ENCODE data around the gene EXOC6. TPM values are rescaled to one million over a fixed set of nuclear protein-coding genes. Genes with fewer than 3 reads are reported as not detected.

Gene EXOC6
- total and polyA plus RNA-seq, 2 donors from 2014 or later: 9.5 to 17.0 TPM

DNA sequence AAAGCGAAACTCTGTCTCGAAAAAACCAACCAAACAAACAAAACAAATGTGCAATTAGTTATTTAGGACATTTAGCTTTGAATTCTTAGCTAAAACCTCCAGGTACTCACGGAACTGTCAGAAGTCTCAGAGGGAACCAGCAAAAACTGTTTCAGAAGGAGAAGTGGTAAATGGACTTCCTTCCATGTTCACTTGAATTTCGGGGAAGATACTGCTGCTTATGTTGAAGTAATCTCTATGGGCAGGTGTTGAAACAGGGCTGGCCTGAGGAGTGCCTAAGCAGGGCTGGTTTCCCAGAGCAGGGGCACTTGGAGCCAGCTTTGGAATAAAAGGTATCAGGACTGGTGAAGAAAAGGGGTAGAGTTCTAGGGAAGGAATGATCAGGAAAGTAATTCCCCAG is 2.4 kb upstream of the EXOC6 start:
- FAIRE-seq (no peak), DNase-seq (no peak)
- Histone ChIP-seq H3K27me3 (ENCODE audit: control insufficient read depth, insufficient read depth, low read length) (no peaks in the 10 kb centered on the region), H3K27ac (ENCODE audit: low read depth in 2 of 2, low read length in 2 of 2) (no peak overlapping the region), H3K9ac (ENCODE audit: low read length in 3 of 3) (no peak overlapping the region), H3K9me3 (ENCODE audit: control insufficient read depth in 2 of 3, insufficient read depth in 1 of 3, low read length in 3 of 3) (no peaks in the 10 kb centered on the region), H3K4me3 (ENCODE audit: low read length in 3 of 3) (no peak overlapping the region), H3K36me3 (ENCODE audit: control insufficient read depth in 2 of 3, insufficient read depth in 3 of 3, low read length in 3 of 3) (no peaks in the 10 kb centered on the region), H3K4me1 (ENCODE audit: control insufficient read depth in 2 of 3, insufficient read depth in 2 of 3, low read depth in 1 of 3, low read length in 3 of 3) (no peaks in the 10 kb centered on the region)
- TF ChIP-seq CTCF (IDR thresholded peaks at IDR 0.05; ENCODE audit: borderline replicate concordance, extremely low read depth, insufficient read depth): no peak
- intact Hi-C loops (cut with DNase I): no loop called here

DNA sequence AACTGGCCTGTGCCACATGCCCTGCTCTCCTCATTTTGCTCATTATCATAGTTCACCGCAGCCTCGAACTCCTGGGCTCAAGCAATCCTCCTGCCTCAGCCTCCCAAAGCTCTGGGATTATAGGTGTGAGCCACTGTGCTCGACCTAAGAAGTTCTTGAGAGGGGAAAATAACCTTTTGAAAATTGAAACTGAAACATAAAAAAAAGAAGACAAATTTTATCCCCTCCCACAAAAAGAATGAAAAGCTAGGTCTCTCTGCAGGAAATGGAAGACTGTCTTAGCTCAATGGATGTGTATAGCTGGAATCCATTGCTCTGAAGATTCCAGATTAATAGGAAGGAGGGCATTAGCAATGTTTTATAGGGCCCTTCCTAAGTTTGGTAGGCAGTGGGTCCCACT is 2.0 kb upstream of the EXOC6 start:
- H3K27me3 ChIP-seq (ENCODE audit: control insufficient read depth, insufficient read depth, low read length): no peaks in the 10 kb centered on the region
- no peaks in the 10 kb centered on the region for H3K4me1 ChIP-seq (ENCODE audit: control insufficient read depth in 2 of 3, insufficient read depth in 2 of 3, low read depth in 1 of 3, low read length in 3 of 3)
- no peaks in the 10 kb centered on the region for H3K9me3 ChIP-seq (ENCODE audit: control insufficient read depth in 2 of 3, insufficient read depth in 1 of 3, low read length in 3 of 3)
- no peak for FAIRE-seq
- no peak for TF ChIP-seq CTCF (IDR thresholded peaks at IDR 0.05; ENCODE audit: borderline replicate concordance, extremely low read depth, insufficient read depth)
- no peak overlapping the region for H3K4me3 ChIP-seq (ENCODE audit: low read length in 3 of 3)
- intact Hi-C loops (cut with DNase I): no loop called here
- no peak overlapping the region for H3K9ac ChIP-seq (ENCODE audit: low read length in 3 of 3)
- DNase-seq: no peak
- no peaks in the 10 kb centered on the region for H3K36me3 ChIP-seq (ENCODE audit: control insufficient read depth in 2 of 3, insufficient read depth in 3 of 3, low read length in 3 of 3)
- no peak overlapping the region for H3K27ac ChIP-seq (ENCODE audit: low read depth in 2 of 2, low read length in 2 of 2)

DNA sequence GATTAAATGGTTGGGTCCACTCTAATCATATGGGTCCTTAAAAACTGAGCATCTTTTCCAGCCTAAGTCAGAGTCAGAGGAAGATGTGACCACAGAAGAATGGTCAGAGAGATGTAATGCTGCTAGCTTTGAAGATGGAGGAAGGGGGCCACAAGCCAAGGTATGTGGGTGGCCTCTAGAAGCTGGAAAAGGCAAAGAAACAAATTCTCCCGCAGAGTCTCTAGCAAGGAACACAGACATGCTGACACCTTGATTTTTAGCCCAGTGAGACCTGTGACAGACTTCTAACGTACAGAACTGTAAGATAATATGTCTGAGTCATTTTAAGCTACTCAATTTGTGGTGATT is 1.5 kb upstream of the EXOC6 start:
- DNase-seq: no peak
- Histone ChIP-seq H3K4me1 (ENCODE audit: control insufficient read depth in 2 of 3, insufficient read depth in 2 of 3, low read depth in 1 of 3, low read length in 3 of 3) (no peaks in the 10 kb centered on the region), H3K27me3 (ENCODE audit: control insufficient read depth, insufficient read depth, low read length) (no peaks in the 10 kb centered on the region), H3K4me3 (ENCODE audit: low read length in 3 of 3) (no peak overlapping the region), H3K9ac (ENCODE audit: low read length in 3 of 3) (no peak overlapping the region), H3K27ac (ENCODE audit: low read depth in 2 of 2, low read length in 2 of 2) (no peak overlapping the region), H3K9me3 (ENCODE audit: control insufficient read depth in 2 of 3, insufficient read depth in 1 of 3, low read length in 3 of 3) (no peaks in the 10 kb centered on the region), H3K36me3 (ENCODE audit: control insufficient read depth in 2 of 3, insufficient read depth in 3 of 3, low read length in 3 of 3) (no peaks in the 10 kb centered on the region)
- intact Hi-C loops (cut with DNase I): no loop called here
- no peak for FAIRE-seq
- no peak for TF ChIP-seq CTCF (IDR thresholded peaks at IDR 0.05; ENCODE audit: borderline replicate concordance, extremely low read depth, insufficient read depth)

DNA sequence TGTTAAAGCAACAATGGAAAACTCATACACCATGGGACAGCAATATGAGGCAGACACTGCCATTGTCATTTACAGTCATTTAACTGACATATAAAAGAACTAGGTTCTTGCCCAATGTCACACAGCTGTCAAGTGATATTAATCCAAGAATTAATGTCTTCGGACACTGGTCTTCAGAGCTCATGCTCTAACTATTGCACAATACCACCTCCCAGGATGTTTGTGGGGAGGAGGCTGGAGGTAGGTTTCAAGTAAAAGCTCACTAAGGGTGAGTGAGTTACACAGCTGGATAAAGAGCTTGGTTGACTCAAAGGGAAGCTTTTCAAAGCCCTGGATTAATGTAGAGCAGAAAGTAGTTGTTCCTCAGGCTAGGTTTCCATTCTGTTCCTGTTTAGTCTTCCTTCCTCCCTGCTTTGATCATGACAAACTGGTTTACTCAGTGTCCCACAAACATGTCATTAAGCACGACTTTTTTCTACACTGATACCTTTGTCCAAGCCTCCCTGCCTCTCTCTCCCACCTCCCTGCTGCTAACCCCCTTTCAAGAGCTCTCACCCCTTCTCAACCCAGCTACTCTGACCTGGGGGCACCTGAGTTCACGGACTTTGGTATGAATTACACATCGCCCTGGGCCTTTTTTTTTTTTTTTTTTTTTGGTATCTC is 987 bp upstream of the EXOC6 start:
- Histone ChIP-seq H3K9me3 (ENCODE audit: control insufficient read depth in 2 of 3, insufficient read depth in 1 of 3, low read length in 3 of 3) (no peaks in the 10 kb centered on the region), H3K36me3 (ENCODE audit: control insufficient read depth in 2 of 3, insufficient read depth in 3 of 3, low read length in 3 of 3) (no peaks in the 10 kb centered on the region), H3K4me1 (ENCODE audit: control insufficient read depth in 2 of 3, insufficient read depth in 2 of 3, low read depth in 1 of 3, low read length in 3 of 3) (no peaks in the 10 kb centered on the region), H3K27me3 (ENCODE audit: control insufficient read depth, insufficient read depth, low read length) (no peaks in the 10 kb centered on the region), H3K27ac (ENCODE audit: low read depth in 2 of 2, low read length in 2 of 2) (no peak overlapping the region), H3K9ac (ENCODE audit: low read length in 3 of 3) (peak overlapping the region in 1 of 3 donors; percentile 87), H3K4me3 (ENCODE audit: low read length in 3 of 3) (peak overlapping the region in 1 of 3 donors; percentile 91)
- DNase-seq: peak in 4 of 5 donors; percentile 28 to 50 (median 36)
- intact Hi-C loops (cut with DNase I): no loop called here
- FAIRE-seq: no peak
- no peak for TF ChIP-seq CTCF (IDR thresholded peaks at IDR 0.05; ENCODE audit: borderline replicate concordance, extremely low read depth, insufficient read depth)

Data from kidney (tissue), 14 donors.